ENCODE data around the gene CCDC39.

DNA sequence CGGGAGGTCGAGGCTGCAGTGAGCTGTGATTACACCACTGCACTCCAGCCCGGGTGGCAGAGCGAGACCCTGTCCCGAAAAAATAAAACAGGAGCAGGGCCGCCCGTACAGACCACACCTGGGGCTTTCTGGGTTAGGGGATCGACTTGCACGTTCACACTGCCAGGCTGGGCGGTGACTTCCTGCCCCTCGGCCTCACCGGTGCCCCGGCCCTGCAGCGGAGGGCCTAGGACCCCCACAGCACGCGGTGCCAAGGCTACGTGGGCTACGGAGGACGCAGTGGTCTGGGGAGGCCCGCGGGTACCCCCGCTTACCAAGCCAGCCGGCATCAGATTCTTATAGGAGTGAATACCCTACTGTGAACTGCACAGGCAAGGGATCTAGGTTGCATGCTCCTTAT, 88.9 kb downstream of the CCDC39 start:
- TF ChIP-seq, protein P1, sequence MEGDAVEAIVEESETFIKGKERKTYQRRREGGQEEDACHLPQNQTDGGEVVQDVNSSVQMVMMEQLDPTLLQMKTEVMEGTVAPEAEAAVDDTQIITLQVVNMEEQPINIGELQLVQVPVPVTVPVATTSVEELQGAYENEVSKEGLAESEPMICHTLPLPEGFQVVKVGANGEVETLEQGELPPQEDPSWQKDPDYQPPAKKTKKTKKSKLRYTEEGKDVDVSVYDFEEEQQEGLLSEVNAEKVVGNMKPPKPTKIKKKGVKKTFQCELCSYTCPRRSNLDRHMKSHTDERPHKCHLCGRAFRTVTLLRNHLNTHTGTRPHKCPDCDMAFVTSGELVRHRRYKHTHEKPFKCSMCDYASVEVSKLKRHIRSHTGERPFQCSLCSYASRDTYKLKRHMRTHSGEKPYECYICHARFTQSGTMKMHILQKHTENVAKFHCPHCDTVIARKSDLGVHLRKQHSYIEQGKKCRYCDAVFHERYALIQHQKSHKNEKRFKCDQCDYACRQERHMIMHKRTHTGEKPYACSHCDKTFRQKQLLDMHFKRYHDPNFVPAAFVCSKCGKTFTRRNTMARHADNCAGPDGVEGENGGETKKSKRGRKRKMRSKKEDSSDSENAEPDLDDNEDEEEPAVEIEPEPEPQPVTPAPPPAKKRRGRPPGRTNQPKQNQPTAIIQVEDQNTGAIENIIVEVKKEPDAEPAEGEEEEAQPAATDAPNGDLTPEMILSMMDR (conservative IDR thresholded peaks at IDR 0.05; ENCODE audit: low read depth, low read length), result no peak
- TF ChIP-seq EZH2phosphoT487 (IDR thresholded peaks at IDR 0.05; ENCODE audit: borderline replicate concordance, low read length), result no peak
- TF ChIP-seq EZH2 (IDR thresholded peaks at IDR 0.05; ENCODE audit: low read length, unreplicated experiment), result no peak
